Measurements from ENCODE around the gene DDX23. TPM values are rescaled to one million over a fixed set of nuclear protein-coding genes. Genes with fewer than 3 reads are reported as not detected.
A peak's percentile ranks its signal among the peaks of the same experiment; 100 is the strongest.

Gene DDX23
- 10 to 100 TPM; 25.3 to 51.2 (median 35.8) TPM for total RNA-seq
- 10 to 100 TPM; 16.8 to 43.2 TPM for polyA plus RNA-seq
- long read RNA-seq, donor 1, transcript DDX23-201 (17 exons, 3,248 nt), result major isoform, 9 of 29 reads
- long read RNA-seq, donor 1, partial matches to known transcripts, result 12 of 29 reads
- long read RNA-seq, donor 1, other reads (novel, unspliced or antisense), result 8 of 29 reads
- long read RNA-seq, donor 2, transcript DDX23-201 (17 exons, 3,248 nt), result major isoform, 44 of 60 reads
- long read RNA-seq, donor 2, partial matches to known transcripts, result 10 of 60 reads
- long read RNA-seq, donor 2, other reads (novel, unspliced or antisense), result 6 of 60 reads
- long read RNA-seq, donor 3, transcript DDX23-201 (17 exons, 3,248 nt), result major isoform, 16 of 37 reads
- long read RNA-seq, donor 3, partial matches to known transcripts, result 18 of 37 reads
- long read RNA-seq, donor 3, other reads (novel, unspliced or antisense), result 3 of 37 reads

DNA sequence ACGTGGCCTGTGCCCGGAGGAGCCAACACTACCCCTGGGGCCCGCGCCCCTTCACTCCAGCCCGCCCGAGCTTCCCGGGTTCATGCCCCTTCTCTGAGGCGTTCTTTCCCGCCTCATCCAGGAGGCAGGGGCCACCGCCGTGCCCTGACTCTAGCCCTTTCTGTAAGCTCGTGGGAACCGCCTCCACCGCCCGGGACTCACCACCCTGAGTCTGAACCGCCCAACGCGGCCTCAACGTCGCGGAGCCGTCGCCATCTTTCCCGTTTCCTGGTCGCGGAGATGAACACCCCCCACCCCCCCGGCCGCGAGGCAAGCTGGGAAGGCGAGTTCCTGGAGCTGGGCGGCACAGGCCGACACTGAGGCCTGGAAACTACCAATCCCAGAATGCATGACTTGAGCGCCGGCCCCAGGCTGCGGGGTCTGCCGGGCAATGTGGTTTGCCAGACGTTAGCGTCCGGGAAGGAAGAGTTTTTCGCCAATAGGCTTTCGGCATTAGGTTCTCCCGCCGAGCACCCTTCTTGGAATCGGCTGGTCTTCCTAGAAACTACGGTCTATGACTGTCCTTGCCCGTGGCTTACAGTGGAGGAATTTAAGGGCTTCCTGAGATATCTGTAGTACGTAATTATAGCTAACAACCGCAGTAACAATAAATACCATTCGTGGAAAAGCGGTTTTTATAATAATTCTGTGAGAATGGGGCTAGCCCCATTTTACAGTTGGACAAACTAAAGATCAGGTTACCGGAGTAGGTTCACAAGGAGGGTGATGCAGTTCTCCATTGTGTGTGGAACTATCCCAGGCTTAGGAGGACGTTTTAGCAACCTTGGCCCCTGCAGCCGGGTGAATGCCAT is at the start of gene DDX23:
Gene DDX23, minus strand, starts transcription at position 281 of the 851 bp plus-strand sequence. CDS start 6,381 bp downstream, outside the sequence.
- peak; percentile 98 to 99 (median 98) for ATAC-seq
- Histone ChIP-seq H3K36me3 (peaks cover 0 to 28% (median 6%) of the 10 kb centered on the region in 9 donors), H3K9me3 (no peaks in the 10 kb centered on the region), H3K27me3 (no peaks in the 10 kb centered on the region), H3K27ac (peak within 1 kb of the TSS; percentile 68 to 96 (median 84)), H3K4me1 (peaks cover 0 to 28% (median 21%) of the 10 kb centered on the region in 12 donors), H3K4me3 (peak within 1 kb of the TSS; percentile 74 to 99 (median 92))
- TF ChIP-seq POLR2A (IDR thresholded peaks at IDR 0.05), result peak in 1 of 2 donors; percentile 54
- TF ChIP-seq, protein P1, sequence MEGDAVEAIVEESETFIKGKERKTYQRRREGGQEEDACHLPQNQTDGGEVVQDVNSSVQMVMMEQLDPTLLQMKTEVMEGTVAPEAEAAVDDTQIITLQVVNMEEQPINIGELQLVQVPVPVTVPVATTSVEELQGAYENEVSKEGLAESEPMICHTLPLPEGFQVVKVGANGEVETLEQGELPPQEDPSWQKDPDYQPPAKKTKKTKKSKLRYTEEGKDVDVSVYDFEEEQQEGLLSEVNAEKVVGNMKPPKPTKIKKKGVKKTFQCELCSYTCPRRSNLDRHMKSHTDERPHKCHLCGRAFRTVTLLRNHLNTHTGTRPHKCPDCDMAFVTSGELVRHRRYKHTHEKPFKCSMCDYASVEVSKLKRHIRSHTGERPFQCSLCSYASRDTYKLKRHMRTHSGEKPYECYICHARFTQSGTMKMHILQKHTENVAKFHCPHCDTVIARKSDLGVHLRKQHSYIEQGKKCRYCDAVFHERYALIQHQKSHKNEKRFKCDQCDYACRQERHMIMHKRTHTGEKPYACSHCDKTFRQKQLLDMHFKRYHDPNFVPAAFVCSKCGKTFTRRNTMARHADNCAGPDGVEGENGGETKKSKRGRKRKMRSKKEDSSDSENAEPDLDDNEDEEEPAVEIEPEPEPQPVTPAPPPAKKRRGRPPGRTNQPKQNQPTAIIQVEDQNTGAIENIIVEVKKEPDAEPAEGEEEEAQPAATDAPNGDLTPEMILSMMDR (IDR thresholded peaks at IDR 0.05), result no peak
- intact Hi-C loops (cut with DNase I), result loop anchor here (1.0 to 10.0 kb wide), 10 partner anchors 37 to 145 kb away; partner anchors contain the start of gene DDN (in 3 of the 10)
- DNase-seq, result peak; percentile 95 to 97 (median 96)
- 0 to 1% (median 0%) methylated on average over 26 to 53 of the region's 53 CpGs for WGBS, 4 donors

DNA sequence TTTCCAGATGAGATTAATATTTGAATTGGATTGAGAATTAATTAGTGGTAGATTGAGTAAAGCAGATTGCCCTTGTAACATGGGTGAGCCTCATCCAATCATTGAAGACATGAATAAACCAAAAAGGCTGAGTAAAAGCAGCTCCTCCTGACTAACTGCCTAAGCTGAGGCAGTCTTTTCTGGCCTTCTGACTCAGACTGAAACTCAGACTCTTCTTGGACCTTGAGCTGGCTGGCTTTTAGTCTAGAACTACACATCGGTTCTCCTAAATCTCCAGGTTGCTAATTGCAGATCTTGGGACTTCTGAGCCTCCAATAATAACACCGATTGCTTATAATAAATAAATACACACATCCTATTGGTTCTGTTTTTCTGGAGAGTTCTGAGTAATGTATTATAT is 49.3 kb upstream of the DDX23 start:
- no peaks in the 10 kb centered on the region for H3K36me3 ChIP-seq
- H3K27ac ChIP-seq, result no peak overlapping the region
- no peak for TF ChIP-seq POLR2A (IDR thresholded peaks at IDR 0.05)
- TF ChIP-seq, protein P1 (IDR thresholded peaks at IDR 0.05), result no peak
- no peaks in the 10 kb centered on the region for H3K9me3 ChIP-seq
- H3K4me1 ChIP-seq, result peaks cover 0 to 15% (median 6%) of the 10 kb centered on the region in 12 donors
- no peaks in the 10 kb centered on the region for H3K27me3 ChIP-seq
- intact Hi-C loops (cut with DNase I), result no loop called here
- no peak overlapping the region for H3K4me3 ChIP-seq
- ATAC-seq (no peak), DNase-seq (no peak)
- 93 to 95% (median 94%) methylated on average over 2 of the region's 2 CpGs for WGBS, 4 donors

DNA sequence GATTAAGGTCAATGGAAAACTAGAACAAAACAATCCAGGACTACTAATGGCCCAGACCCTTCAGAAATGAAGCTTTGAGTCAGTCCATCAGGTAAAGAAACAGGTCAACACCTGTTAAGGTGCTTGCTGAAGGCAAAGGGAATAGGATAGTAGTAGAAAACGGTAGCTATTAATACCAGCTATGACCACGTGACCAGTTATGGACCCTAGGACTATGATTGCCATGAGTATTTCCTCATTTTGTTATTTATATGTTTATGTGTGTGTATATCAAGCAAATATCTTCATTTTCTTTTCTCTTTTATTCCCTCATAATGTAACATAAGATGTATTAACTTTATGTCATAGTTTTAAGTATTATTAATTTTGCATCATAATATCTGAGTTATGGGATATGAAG is 47.7 kb upstream of the DDX23 start:
- Histone ChIP-seq H3K27me3 (no peaks in the 10 kb centered on the region), H3K4me1 (peaks cover 0 to 14% (median 6%) of the 10 kb centered on the region in 12 donors), H3K9me3 (no peaks in the 10 kb centered on the region), H3K36me3 (no peaks in the 10 kb centered on the region), H3K4me3 (no peak overlapping the region), H3K27ac (no peak overlapping the region)
- intact Hi-C loops (cut with DNase I), result no loop called here
- 66 to 72% (median 68%) methylated on average over 2 of the region's 2 CpGs for WGBS, 4 donors
- ATAC-seq (no peak), DNase-seq (no peak)
- TF ChIP-seq, protein P1 (IDR thresholded peaks at IDR 0.05), result no peak
- no peak for TF ChIP-seq POLR2A (IDR thresholded peaks at IDR 0.05)

Measured in heart left ventricle (tissue), 16 donors.